ENCODE measurements around the gene DYNC1LI2.
"Not testable (repeated sequence)": the region's sequence is repeated elsewhere in the genome, so short reads cannot be mapped to it uniquely, and the experiment has no call there.

The DYNC1LI2 gene

GRCh38 chr16:66751303-66751991 is at the start of gene DYNC1LI2:
TSS of gene DYNC1LI2 (minus strand) at chr16:66751609. CDS start at chr16:66751591, 18 bp downstream.
- peak; percentile 82 for DNase-seq

GRCh38 chr16:66800856-66801255 is 49.4 kb upstream of the DYNC1LI2 start:
- no peak for DNase-seq

- DNase-seq, result no peak
These were observed 46.8 kb upstream of the DYNC1LI2 start for GRCh38 chr16:66798161-66798560.

GRCh38 chr16:66793984-66794383 is 42.6 kb upstream of the DYNC1LI2 start:
- DNase-seq, result not testable (repeated sequence)

GRCh38 chr16:66790130-66790733 is 38.8 kb upstream of the DYNC1LI2 start:
- no peak for DNase-seq

- no peak for DNase-seq
These were observed 36.0 kb upstream of the DYNC1LI2 start for GRCh38 chr16:66787427-66787826.

- DNase-seq, result no peak
These were observed 35.1 kb upstream of the DYNC1LI2 start for GRCh38 chr16:66786551-66786950.

GRCh38 chr16:66776457-66776856 is 25.0 kb upstream of the DYNC1LI2 start:
- no peak for DNase-seq

GRCh38 chr16:66774981-66775380 is 23.6 kb upstream of the DYNC1LI2 start:
- no peak for DNase-seq

GRCh38 chr16:66758086-66758485 is 6.7 kb upstream of the DYNC1LI2 start:
- no peak for DNase-seq

GRCh38 chr16:66754819-66755218 is 3.4 kb upstream of the DYNC1LI2 start:
- DNase-seq, result no peak

GRCh38 chr16:66754211-66754610 is 2.8 kb upstream of the DYNC1LI2 start:
- DNase-seq, result no peak

- DNase-seq, result no peak
These were observed 1.5 kb upstream of the DYNC1LI2 start for GRCh38 chr16:66752958-66753357.

- DNase-seq, result no peak
These were observed 970 bp upstream of the DYNC1LI2 start for GRCh38 chr16:66752379-66752778.

GRCh38 chr16:66751992-66752322 is 548 bp upstream of the DYNC1LI2 start:
- no peak for DNase-seq

GRCh38 chr16:66751053-66751302 is 431 bp downstream of the DYNC1LI2 start:
- no peak for DNase-seq

- DNase-seq, result no peak
These were observed 943 bp downstream of the DYNC1LI2 start for GRCh38 chr16:66750279-66751052.

GRCh38 chr16:66746682-66747081 is 4.7 kb downstream of the DYNC1LI2 start:
- DNase-seq, result peak; percentile 18

- DNase-seq, result no peak
These were observed 5.4 kb downstream of the DYNC1LI2 start for GRCh38 chr16:66746048-66746447.

GRCh38 chr16:66741950-66742808 is 9.2 kb downstream of the DYNC1LI2 start:
- DNase-seq, result no peak

- DNase-seq, result no peak
These were observed 10.1 kb downstream of the DYNC1LI2 start for GRCh38 chr16:66741169-66741900.

GRCh38 chr16:66740533-66740932 is 10.9 kb downstream of the DYNC1LI2 start:
- DNase-seq, result no peak

GRCh38 chr16:66740010-66740409 is 11.4 kb downstream of the DYNC1LI2 start:
- peak; percentile 42 for DNase-seq

Measured in CD4-positive, alpha-beta T cell treated with Interleukin-12 subunit alpha and Interleukin-12 subunit beta, for 1 hour (primary cell).